Endothelial cell of umbilical vein (primary cell): ENCODE results near the gene TTLL4.

Experiments used
- CTCF ChIP-seq, 2 donors: IDR thresholded peaks; 1 replicate in 1 of 2; 2 replicates in 1 of 2; pipeline ENCODE4 v1.5.1; 2011; ENCODE audit warnings: low read length in 2 of 2, mild to moderate bottlenecking in 2 of 2, moderate library complexity in 2 of 2, control low read depth in 1 of 2, inconsistent platforms in 1 of 2, low read depth in 1 of 2; ENCODE audit not compliant: insufficient read depth in 1 of 2; ENCODE audit errors: extremely low read depth in 1 of 2
- EZH2 ChIP-seq: IDR thresholded peaks from 2 replicates; pipeline ENCODE4 v1.6.1; 2012; ENCODE audit warnings: borderline replicate concordance, low read depth, mild to moderate bottlenecking, moderate library complexity, low read length, inconsistent platforms; ENCODE audit not compliant: severe bottlenecking
- FOS ChIP-seq: IDR thresholded peaks from 2 replicates; pipeline ENCODE4 v1.6.1; 2011; ENCODE audit warnings: mild to moderate bottlenecking, low read length, moderate library complexity, borderline replicate concordance; ENCODE audit not compliant: insufficient read depth
- MAX ChIP-seq: IDR thresholded peaks from 2 replicates; pipeline ENCODE4 v1.6.1; 2011; ENCODE audit not compliant: insufficient read depth, insufficient read length
- POLR2A ChIP-seq: IDR thresholded peaks from 2 replicates; pipeline ENCODE4 v1.6.1; 2012; ENCODE audit warnings: low read depth, mild to moderate bottlenecking, control low read depth, low read length

DNA sequence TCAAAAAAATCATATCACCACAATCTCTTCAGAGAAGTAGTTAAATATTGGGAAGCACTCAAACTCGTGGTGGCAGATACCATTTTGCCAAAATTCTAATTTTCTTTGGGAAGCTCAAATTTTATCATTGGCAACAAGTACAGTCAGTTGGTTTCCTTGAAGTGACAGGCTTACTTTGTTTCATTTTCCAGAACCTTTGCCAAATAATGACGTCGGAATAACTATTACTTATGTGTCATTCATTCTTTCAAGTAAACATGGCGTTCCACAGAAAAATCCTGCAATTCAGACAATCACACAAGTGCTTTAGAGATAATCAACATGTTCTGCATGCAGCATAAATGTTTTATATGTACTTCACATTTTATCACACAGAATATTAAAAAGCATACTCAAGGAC lies 5.4 kb downstream of the TTLL4 start:
- no peak for TF ChIP-seq POLR2A
- TF ChIP-seq CTCF (IDR thresholded peaks at IDR 0.05; ENCODE audit: extremely low read depth in 1 of 2, insufficient read depth in 1 of 2, low read depth in 1 of 2, low read length in 2 of 2): no peak
- no peak for TF ChIP-seq FOS
- no peak for TF ChIP-seq EZH2
- no peak for TF ChIP-seq MAX
